Hindlimb muscle (tissue), 1 donor: Measurements from ENCODE around the gene ETV6. TPM values are rescaled to one million over a fixed set of nuclear protein-coding genes. Genes with fewer than 3 reads are reported as not detected.

Source experiments
- DNase-seq: peaks from one replicate; pipeline ENCODE4 v3.0.0-alpha.2; 2013
- polyA plus RNA-seq: library from polyadenylated mRNA; unstranded; fragments of 120-200 nt; gene quantifications from one replicate; pipeline ENCODE4 v1.2.1, GENCODE V29; 2013; ENCODE audit not compliant: insufficient read length

Gene ETV6
- polyA plus RNA-seq, 1 donor = 12.1 TPM

DNA sequence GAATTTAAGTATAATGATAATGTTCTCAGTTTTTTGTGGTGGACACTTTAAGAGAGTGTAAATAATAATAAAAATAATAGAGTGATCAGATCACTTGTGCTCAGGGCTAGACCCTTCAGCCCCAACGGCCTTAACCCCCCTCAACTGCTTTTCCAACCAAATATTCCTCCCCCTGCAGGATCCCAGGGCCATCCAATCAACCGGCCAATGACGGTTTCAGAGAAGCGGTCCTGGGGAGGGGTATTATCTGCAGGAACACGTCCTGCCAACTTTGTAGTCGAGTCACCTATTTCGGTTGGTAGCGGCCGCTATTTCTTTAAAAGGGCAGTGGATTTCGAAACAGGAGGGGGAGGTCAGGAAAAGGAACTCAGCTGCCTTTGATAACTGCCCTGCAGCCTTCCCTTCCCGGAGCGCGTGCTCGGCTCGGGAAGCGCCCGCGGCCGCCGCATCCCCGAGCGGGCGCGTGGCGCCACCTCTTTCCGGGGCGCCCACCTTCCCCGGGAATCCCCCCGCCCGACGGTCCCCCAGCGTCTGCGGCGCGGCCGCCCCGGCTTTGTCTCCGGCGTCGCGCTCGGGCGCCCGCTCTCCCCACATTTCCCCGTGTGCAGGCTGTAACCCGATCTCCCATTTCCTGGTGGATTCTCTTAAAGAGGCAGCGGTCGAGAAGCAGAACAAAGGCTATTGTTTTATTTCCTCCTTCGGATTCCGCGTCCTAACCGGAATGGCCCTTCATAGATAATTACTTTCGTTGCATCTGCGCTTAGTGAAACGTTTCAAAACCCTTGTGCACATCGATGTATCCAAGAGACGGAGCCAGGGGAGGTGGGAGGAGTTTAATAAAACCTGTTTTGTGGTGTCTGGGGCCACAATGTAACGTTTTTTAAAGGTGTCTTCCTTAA lies 711 bp upstream of the ETV6 start:
- peak; percentile 85 for DNase-seq

DNA sequence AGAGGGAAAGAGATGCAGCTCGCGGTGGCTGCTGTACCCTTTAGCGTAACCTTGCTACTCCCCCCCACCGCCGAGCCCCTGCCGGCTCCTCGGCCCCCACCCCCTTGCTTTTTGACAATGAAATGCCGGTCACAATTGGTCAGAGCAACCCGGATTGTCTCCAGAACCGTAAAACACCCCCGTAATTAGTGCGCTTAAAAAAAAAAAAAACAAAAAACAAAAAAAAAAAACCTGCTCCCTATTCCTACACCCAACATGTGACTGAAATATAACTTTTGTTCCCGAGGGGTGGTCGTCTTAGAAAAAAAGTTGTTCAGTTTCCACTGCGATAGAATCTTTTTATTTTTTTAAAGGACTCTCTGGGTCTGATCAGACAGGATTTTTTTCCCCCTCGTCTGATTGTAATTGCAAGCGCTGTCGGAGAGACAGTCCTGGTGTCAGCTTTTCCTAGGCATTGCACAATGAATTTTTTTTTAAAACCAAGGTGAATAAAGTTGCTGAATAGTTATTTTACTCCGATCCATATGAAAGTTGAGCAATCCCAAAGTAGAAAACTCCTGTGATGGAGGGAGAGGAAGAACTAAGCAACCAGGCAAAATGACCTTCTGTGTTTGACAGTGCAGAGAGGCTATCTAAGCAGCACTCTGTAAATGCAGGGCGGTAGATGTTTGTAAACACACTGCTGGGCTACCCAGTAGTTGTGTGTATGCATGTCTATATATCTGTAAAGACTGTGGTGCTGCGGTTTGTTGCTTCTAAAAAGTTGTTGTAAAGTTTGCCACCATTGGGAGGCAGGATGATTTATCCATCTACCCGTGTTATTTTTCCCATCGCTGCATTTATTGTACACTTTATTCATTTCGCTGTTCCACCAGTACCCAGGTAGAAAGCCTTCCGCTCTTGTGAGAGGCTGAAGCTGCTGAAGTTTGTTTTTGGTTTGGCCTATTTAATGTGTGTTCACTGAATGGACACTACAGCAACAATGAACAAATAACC lies 1.1 kb downstream of the ETV6 start:
- DNase-seq = peak; percentile 38

DNA sequence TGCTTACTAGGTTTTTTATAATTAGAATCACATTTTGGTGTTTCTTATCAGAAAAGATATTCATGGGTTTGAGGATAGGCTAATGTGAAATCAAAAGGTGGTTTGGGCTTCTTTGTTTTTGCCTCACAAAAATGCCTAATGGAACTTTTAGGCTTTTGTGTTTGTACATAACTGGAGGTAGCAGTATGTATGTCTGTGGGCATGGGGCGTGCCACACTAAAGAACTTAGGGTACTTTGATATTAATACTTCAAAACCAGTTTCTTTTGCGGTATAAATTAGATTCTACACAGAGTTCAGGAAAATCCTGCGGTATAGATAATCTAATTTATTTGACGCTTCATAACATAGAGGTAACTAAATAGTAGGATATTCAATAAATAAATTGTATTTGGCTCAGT lies 1.9 kb downstream of the ETV6 start:
- DNase-seq = no peak

DNA sequence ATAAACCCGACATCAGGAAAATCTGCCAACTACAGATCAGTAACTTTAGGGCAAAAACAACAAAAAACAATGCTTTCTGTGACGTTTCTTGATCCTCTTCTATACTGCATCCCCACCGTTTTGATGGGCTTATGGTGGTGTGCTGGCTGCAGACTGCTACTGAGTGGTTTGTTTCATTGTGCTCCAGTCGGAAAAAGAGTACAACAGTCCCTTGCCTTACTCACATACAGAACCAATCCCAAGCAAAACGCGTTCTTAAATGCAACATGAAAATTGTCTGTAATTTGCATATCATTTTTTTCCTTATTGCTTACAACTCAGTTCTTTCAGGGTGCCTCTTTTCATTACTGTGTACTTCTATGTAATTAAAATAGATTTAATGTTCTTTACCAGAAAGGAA lies 2.3 kb downstream of the ETV6 start:
- no peak for DNase-seq

DNA sequence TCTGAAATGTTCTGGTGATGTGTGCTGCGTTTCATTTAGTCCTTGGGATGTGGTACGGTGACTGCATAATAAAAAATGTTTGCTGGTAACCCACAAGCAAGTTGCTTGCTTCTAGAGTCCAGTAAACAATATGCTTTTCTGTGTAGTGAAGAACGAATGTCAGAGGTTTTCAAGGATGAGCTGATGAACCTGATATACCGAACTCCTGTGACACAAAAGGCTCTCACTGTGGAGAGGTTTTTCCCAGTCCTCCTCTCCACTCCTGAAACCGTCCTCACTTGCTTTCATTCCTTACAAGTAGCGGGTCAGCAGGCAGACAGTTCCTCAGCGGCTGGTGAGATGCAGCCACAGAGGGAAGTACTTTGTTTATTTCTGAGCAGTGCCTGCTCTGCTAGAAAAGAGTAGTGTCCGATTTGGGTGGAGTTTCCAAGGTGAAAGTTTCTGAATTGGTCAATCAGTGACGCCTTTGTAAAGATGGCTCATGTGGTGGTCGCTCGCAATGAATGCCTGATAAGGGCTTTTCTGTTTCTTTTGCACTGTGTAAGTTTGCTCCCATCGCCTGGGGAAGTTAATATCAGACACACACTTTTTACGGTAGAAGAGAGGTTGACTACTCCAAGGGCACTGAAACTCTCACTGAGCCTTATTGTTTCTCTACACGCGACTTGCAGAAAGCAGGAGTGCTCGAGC lies 3.0 kb downstream of the ETV6 start:
- peak; percentile 41 for DNase-seq

DNA sequence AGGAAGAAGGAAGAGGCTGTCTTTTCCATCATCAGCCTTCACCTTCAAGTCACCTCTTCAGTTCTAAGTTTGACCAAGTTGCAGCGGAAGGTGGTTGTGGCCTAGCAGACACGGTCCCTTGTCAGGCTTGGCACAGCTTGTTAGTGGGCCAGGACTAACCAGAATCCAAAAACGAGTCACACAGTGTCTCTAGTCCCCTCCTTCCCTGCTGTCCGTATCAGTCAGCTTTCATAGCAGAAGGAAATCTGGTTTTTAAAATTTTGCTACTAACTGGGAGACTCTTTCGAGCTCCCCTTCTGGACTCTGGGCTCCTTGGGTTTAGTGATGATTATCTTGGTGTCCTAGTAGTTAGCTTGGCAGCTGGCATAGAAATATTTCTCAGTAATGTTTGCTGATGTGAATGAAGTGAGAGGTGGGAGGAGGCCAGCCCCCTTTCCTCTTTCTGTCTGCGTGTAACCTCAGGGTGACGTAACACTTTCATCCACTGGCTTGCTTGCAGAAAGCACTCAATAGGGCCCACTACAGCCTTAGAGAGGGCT lies 3.8 kb downstream of the ETV6 start:
- DNase-seq = no peak

DNA sequence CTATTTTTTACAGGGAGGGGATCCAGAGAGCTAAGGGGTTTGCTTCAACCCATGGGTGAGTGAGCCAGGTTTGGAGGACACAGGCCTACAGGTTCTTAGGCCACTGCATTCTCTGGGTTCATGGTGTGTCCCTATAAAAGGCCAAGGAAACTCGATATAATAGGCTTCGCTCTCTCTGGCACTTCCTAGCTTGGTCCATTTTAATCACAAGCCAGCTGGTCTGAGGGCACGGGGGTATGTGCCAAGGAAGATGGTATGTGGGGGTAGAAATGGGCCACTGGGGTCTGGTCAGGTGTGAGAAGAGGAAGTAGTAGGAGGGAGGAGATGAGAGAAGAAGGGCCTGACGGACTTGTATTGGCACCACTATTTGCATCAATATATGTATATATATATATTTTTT lies 4.9 kb downstream of the ETV6 start:
- no peak for DNase-seq

DNA sequence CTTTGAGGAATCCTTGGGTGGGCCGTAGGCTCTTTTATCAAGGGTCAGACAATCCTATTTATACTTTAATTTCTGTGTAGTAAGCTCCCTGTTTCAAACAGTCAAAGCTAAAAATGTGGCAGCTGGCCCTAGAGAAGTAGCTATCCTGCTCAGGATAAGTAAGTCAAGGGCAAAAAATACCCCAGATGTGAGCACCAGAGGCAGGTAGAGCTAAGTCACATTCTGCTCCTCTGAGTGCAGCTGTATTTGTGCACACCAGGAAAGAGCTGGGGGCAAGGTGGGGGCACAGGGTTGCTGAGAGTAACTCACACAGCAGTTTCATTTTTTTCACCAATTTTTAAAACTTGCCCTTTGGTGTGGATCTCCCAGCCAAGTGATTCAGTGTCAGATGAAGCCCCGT lies 5.3 kb downstream of the ETV6 start:
- DNase-seq = no peak

DNA sequence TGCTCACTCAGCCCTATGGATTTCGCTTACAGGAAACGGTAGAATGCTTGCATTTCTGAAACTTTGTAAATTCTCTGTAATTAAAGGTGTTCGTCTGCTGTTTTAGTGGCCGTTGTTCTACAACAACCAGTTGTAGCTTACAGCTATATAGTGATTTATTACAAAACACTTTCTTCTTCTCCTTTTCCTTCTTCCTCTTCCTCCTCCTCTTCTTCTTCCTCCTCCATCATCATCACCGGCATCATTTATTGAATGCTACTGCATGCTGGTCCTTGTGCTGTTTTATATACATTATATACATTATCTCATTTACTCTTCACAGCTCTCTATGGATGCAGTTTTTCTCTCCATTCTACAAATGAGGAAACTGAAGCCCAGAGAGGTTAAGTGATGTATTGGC lies 6.4 kb downstream of the ETV6 start:
- no peak for DNase-seq

DNA sequence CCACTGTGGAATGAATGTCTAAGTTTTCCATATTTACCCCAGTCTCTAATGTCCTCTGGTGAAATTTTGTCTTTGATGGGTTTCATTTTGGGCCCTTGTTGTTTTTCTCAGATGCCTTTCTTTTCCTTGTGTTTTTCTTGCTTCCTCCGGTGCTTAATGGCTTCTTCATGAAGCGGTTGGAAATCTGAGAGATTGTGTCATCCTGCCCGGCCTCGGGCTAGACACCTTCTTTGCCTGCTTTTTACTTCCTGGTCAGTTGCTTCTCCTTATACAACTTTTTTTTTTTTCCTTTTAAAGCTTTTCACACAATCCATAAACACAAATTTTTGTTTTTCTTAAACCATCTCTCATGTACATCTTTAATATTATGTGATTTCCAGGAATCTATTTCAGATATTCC lies 7.1 kb downstream of the ETV6 start:
- no peak for DNase-seq

DNA sequence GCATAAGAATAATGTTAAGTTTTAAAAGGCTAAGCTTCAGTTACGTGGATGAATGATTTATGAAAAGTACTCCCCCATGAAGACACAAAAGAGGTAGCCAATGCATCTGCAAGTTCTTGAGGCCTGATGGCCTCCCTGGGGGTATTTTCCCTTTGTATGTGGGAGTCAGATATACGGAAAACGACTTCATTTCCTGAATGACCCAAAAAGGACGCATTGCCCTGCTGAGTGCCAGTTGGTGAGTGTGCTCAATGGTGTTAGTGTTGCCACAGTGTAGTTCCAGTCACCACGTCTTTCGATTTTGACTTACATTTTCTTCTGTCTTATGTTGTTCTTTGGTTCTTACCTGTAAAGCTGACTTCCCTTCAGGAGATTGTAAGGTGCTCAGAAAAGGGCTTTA lies 8.0 kb downstream of the ETV6 start:
- DNase-seq = no peak

DNA sequence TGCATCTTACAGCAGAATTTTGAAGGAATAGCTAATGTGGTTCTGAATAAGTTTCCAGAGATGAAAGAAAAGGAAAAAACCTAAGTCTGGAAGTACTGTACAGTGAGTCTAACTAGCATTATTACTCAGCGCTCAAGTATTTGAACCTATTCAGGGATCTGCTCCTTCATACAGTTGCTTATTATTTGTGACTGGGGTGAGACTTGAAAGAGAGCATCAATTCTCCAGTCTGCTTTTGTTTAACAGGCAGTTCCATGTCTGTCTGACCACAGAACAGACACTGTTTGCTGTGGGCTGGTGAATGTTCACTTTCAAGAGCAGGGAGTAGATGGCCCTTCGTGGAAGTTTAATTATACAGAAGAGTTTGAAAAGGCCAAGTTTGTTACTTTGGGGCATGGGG lies 9.3 kb downstream of the ETV6 start:
- no peak for DNase-seq

DNA sequence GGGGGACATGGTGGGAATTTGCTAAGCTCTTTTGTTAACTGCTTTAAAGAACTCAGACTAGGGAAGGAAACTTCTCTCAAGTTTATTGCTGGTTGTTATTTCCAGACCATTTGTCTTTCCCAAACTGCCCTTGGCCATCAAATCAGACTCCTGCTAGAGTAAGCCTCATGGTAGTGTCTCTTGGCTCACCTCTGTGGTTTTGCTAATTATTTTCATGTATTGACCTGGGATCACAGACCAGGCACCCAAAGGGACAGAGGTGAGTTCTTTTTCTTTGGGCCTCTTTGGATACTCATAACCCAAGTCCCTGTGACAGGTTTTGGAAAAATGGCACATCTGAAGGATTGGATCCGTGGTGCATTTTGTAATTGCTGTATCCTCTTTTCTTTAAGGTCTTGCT lies 11.2 kb downstream of the ETV6 start:
- DNase-seq = no peak

DNA sequence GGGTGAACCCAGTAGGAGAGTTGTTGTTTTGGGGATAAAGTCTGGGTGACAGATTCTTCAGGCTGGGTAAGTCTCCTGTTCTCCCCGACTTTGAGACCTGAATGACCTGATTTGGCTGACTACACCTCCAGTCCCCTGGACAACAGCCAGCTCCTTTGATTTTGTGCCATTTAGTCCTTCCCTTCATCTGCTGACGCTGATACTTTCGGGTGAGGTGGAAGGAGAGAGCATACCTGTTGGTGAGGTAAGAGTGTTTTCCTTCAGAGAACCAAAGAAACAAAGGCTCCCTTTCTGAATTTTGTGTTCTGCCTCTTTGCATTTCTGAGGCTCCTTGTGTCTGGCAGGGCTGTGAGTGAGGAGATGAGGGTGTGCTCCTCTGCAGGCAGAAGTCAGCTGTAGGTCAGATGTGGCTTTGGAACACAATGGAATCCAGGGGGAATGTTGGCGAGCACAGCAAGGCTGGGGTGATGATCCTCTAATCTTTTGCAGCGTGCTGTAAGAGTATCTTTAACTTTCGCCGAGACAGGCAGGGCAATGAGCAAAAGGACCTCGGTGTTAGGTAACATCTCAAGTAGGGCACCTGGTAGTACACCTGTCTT lies 12.1 kb downstream of the ETV6 start:
- DNase-seq = no peak

DNA sequence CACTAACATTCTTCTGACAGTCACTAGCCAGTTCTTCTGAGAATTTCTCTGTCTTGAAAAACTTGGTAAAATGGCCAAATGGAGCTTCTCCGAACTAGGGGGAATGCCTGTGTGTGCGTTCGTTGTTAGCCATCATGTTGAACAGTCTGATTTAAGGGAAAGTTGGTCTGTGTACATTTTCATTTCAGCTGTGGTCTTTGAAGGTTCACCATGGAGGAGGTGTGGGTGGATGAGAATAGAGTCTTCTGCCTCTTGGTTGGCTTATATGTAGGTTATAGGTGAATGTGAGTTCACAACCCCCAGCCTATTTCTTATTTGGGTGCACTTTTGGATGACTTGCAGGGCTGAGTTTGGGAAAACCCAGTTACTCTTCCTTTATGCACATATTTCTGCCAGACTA lies 12.9 kb downstream of the ETV6 start:
- no peak for DNase-seq

DNA sequence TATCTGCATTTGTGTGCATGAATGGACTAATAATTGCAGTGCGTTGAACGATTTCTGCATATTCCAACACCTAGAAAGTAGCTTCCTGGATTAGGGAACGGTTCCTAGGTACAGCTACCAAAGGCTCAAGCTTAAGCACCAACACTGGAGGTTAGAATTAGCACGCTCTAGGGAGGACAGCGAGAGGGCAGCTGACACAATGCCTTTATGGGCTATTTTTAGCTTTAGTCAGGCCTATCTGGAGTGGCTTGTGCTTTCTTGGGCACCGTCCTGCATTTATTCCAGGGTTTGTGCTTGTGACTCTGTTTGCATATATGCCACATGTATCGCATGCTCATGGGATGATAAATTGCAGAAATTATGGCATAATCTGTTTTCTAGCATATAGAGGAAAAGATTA lies 13.7 kb downstream of the ETV6 start:
- DNase-seq = no peak

DNA sequence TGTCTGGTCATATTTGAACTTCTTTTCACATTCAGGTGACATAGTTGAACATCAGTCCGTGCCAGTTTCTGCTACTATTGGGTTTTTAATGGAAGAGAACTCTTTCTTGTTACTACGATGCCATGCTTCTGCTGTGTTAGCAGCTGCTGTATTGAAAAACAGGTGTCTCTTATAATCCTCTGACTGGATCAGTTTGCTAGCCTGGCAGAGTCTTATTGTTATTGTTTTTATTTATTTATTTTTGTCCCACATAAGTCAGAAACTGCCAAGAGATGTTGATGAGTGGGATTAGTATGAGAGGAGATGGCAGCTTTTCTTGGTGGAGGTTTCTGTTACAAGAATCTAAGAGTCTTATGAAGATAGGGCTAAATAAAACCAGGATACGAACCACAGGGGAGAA lies 14.6 kb downstream of the ETV6 start:
- DNase-seq = no peak

DNA sequence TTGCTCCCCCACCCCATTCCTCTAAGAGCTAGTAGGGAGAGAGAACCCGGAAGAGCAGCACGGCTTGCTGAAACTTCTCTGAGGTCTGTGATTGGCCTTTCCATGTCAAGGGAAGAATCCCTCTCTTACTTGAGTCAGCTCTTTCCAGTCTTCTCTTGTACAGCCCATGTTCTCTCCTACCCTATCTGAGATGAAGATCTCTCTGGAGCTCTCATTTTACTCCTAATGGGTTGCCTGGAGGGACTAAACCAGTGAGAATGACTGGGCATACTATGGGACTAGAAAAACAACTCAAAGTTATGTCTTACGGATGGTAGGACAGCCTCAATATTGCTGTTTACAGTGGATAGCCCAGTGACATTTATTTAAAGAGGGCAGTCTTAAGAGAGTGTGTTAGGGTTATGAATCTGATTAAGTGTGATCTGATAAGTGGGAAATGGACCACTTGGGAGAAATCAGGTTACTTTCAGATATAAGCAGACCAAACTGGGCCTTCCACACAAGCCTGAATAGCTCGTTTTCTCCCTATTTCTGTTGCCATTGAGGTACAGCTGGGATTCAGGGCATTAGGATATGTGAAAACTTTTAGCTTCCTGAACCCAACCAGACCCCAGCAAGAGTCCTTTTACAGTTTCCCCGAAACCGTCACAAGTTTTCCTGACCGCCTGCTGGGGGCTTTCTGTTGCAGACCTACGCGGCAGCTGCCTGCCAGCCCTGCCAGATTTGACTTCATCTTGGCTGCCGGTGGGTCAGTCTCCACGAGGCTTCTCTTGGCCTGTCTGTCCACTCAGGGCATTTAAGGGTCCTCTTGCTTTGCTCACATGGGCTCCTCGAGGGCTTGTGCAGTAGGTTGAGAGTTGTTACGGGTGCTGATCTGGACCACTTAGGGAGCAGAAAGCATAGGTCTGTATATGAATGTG lies 16.9 kb downstream of the ETV6 start:
- DNase-seq = no peak

DNA sequence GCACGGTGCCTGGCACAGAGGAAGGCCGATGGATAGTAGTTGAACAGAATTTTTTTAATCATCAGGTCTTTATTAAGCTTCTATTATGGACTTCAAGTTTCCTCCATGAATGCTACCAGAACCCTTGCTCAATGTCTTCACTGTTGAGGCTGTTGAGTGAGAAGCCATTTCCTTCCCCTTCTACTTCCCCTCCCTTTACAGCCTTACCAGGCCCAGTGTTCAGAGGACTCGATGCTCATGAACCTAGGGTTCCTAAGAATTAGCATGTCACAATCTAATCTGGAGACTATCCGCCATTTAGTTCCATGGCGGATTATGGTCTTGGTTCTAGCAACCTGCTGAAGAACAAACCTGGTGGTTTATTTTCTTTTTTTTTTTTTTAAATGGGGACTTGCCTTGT lies 17.7 kb downstream of the ETV6 start:
- no peak for DNase-seq

DNA sequence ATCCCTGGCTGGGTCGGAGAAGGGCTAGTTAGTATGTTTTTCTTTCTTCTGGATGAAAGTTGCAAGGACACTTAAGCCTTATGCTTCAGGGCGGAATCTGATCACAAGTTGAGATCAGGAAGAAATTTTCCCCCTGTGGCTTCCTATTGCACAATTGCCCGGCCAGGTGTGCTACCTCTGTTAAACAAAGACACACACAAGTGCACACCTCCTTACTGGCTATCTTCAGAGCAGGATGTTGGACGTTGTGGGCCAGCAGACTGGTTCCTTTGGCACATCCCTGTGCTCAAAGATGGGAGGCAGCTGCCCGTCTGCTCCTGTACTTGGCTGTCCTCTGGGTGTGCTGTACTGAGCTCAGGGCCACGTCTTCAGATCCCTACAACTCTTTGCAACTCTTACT lies 19.1 kb downstream of the ETV6 start:
- DNase-seq = no peak

DNA sequence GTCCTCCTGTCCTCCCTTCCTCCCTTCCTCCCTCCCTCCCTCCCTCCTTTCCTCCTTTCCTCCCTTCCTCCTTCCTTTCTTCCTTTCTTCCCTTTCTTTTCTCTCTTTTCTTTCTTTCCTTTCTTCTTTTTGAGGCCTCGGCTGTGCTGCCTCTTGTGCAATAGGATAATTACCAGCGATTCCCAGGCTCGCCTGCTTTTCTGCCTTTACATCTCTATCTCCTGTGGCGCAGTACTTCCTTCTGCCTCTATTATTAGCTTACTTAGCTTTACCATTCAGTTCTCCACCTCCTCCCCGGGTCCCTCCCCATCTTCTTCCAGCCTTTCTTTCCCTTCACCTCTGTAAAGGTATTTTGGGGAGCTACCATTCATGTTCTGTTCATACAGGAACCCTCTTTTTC lies 19.9 kb downstream of the ETV6 start:
- no peak for DNase-seq
